ENCODE data around the gene GLIS1. TPM values are rescaled to one million over a fixed set of nuclear protein-coding genes. Genes with fewer than 3 reads are reported as not detected.

Gene GLIS1
- total and polyA plus RNA-seq, 9 donors, result 0.12 to 2.9 (median 0.48) TPM; not detected in 1

GRCh38 chr1:53606197-53606596, 132.8 kb downstream of the GLIS1 start:
- intact Hi-C loops (cut with DNase I), result no loop called here
- H3K27me3 ChIP-seq, result no peaks in the 10 kb centered on the region
- H3K27ac ChIP-seq, result no peak overlapping the region
- H3K36me3 ChIP-seq, result no peaks in the 10 kb centered on the region
- no peaks in the 10 kb centered on the region for H3K9me3 ChIP-seq
- no peaks in the 10 kb centered on the region for H3K4me1 ChIP-seq (ENCODE audit: insufficient read depth)
- no peak overlapping the region for H3K4me3 ChIP-seq
- TF ChIP-seq CTCF (IDR thresholded peaks at IDR 0.05) (no peak), EP300 (IDR thresholded peaks at IDR 0.05) (no peak), POLR2A (IDR thresholded peaks at IDR 0.05) (no peak)
- no peak for DNase-seq
- 80 to 91% (median 84%) methylated on average over 8 of the region's 8 CpGs for WGBS, 3 donors

GRCh38 chr1:53605181-53605580, 133.8 kb downstream of the GLIS1 start:
- intact Hi-C loops (cut with DNase I), result no loop called here
- no peak for DNase-seq
- no peaks in the 10 kb centered on the region for H3K36me3 ChIP-seq
- H3K4me1 ChIP-seq (ENCODE audit: insufficient read depth), result no peaks in the 10 kb centered on the region
- TF ChIP-seq CTCF (IDR thresholded peaks at IDR 0.05) (no peak), EP300 (IDR thresholded peaks at IDR 0.05) (no peak), POLR2A (IDR thresholded peaks at IDR 0.05) (no peak)
- 85 to 88% (median 86%) methylated on average over 8 of the region's 8 CpGs for WGBS, 3 donors
- no peaks in the 10 kb centered on the region for H3K27me3 ChIP-seq
- H3K4me3 ChIP-seq, result no peak overlapping the region
- H3K9me3 ChIP-seq, result no peaks in the 10 kb centered on the region
- no peak overlapping the region for H3K27ac ChIP-seq

GRCh38 chr1:53604291-53604919, 134.6 kb downstream of the GLIS1 start:
- H3K27me3 ChIP-seq, result no peaks in the 10 kb centered on the region
- intact Hi-C loops (cut with DNase I), result no loop called here
- H3K4me3 ChIP-seq, result no peak overlapping the region
- no peaks in the 10 kb centered on the region for H3K4me1 ChIP-seq (ENCODE audit: insufficient read depth)
- no peaks in the 10 kb centered on the region for H3K9me3 ChIP-seq
- WGBS, 3 donors, result 68 to 81% (median 71%) methylated on average over 5 of the region's 5 CpGs
- H3K27ac ChIP-seq, result no peak overlapping the region
- no peaks in the 10 kb centered on the region for H3K36me3 ChIP-seq
- no peak for DNase-seq
- no peak for TF ChIP-seq POLR2A (IDR thresholded peaks at IDR 0.05)
- no peak for TF ChIP-seq EP300 (IDR thresholded peaks at IDR 0.05)
- no peak for TF ChIP-seq CTCF (IDR thresholded peaks at IDR 0.05)

DNA sequence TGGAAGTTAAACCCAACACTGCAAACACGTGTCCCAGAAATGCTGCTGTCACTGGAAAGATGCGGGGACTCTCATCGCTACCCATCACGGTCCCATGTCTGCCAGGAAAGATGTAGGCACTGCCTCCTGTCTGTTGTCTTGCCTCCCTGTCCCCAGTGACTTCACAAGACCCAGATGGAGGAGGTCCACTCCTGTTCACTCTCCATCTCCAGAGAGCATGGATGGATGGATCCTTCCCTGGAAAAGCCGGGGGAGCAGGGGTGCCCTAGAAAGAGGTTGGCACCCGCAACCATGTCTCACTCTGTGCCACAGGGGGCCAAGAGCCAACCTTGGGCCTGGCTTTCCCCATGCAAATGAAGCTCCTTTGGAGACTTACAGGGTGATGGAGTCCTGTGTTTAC, 135.5 kb downstream of the GLIS1 start:
- no peak for DNase-seq
- no peak for TF ChIP-seq EP300 (IDR thresholded peaks at IDR 0.05)
- no peak for TF ChIP-seq CTCF (IDR thresholded peaks at IDR 0.05)
- no peak for TF ChIP-seq POLR2A (IDR thresholded peaks at IDR 0.05)
- intact Hi-C loops (cut with DNase I), result no loop called here

More for the DNA sequence above, 135.5 kb downstream of the GLIS1 start:
- no peak overlapping the region for H3K4me3 ChIP-seq
- H3K27ac ChIP-seq, result no peak overlapping the region
- no peaks in the 10 kb centered on the region for H3K4me1 ChIP-seq (ENCODE audit: insufficient read depth)
- no peaks in the 10 kb centered on the region for H3K9me3 ChIP-seq
- 91 to 96% (median 96%) methylated on average over 6 of the region's 6 CpGs for WGBS, 3 donors
- no peaks in the 10 kb centered on the region for H3K27me3 ChIP-seq
- no peaks in the 10 kb centered on the region for H3K36me3 ChIP-seq

Data from ovary (tissue), 9 donors.